Measurements from ENCODE around the gene MPRIP.

DNA sequence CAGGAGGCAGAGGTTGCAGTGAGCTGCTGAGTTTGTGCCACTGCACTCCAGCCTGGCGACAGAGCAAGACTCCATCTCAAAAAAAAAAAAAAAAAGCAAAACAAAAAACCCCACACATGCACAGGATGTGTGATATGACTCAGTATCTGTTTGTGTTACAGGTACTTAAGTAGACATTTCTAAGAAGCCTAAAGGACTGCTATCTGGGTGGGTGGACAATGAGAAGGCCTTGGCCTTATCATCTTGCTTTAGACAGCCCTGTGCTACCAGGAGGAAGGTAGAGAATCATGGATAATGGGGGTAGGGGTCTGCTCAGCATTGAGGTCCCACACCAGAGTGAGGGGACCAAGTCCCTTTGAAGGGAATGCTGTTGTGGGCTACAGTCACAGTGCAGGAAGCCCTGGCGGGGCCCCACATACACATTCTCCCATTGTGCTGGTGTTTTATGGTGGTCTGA lies 137.1 kb downstream of the MPRIP start:
- TF ChIP-seq, protein P1, sequence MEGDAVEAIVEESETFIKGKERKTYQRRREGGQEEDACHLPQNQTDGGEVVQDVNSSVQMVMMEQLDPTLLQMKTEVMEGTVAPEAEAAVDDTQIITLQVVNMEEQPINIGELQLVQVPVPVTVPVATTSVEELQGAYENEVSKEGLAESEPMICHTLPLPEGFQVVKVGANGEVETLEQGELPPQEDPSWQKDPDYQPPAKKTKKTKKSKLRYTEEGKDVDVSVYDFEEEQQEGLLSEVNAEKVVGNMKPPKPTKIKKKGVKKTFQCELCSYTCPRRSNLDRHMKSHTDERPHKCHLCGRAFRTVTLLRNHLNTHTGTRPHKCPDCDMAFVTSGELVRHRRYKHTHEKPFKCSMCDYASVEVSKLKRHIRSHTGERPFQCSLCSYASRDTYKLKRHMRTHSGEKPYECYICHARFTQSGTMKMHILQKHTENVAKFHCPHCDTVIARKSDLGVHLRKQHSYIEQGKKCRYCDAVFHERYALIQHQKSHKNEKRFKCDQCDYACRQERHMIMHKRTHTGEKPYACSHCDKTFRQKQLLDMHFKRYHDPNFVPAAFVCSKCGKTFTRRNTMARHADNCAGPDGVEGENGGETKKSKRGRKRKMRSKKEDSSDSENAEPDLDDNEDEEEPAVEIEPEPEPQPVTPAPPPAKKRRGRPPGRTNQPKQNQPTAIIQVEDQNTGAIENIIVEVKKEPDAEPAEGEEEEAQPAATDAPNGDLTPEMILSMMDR (IDR thresholded peaks at IDR 0.05), result no peak
- no peak for TF ChIP-seq POLR2A (IDR thresholded peaks at IDR 0.05)

Measured in esophagus squamous epithelium (tissue), 4 donors.